GM18507 (cell line): ENCODE results near the gene UBE2L6.
"Not testable (repeated sequence)": the region's sequence is repeated elsewhere in the genome, so short reads cannot be mapped to it uniquely, and the experiment has no call there.

Experiments used
- DNase-seq: peaks from one replicate; pipeline ENCODE4 v3.0.0; 2011; ENCODE audit warnings: low read depth; ENCODE audit not compliant: insufficient read length; ENCODE audit errors: extremely low spot score
- FAIRE-seq: peaks from 2 replicates; lab custom pipeline; 2011; peaks lifted over from hg19 to GRCh38; lab: Jason Lieb, UNC

UBE2L6 gene

GRCh38 chr11:57536947-57537619, 30.4 kb downstream of the UBE2L6 start, which contains the start of gene SMTNL1:
Gene SMTNL1, plus strand, starts transcription at chr11:57537595. Its CDS starts 5,048 bp downstream, at chr11:57542643.
- DNase-seq = no peak
- FAIRE-seq = no peak

GRCh38 chr11:57534449-57534848, 33.0 kb downstream of the UBE2L6 start:
- FAIRE-seq, DNase-seq: not testable (repeated sequence)

- DNase-seq (peak; percentile 87), FAIRE-seq (peak; percentile 95)
Observed at GRCh38 chr11:57530596-57531507, 36.6 kb downstream of the UBE2L6 start, which contains the start of gene TIMM10. Gene TIMM10, minus strand, starts transcription at chr11:57530754. Its CDS starts 565 bp downstream, at chr11:57530189.

GRCh38 chr11:57530215-57530595, 37.3 kb downstream of the UBE2L6 start:
- no peak for DNase-seq
- FAIRE-seq = no peak

GRCh38 chr11:57529012-57529411, 38.5 kb downstream of the UBE2L6 start:
- DNase-seq (no peak), FAIRE-seq (no peak)

GRCh38 chr11:57527056-57527631, 40.3 kb downstream of the UBE2L6 start:
- peak; percentile 78 for FAIRE-seq
- no peak for DNase-seq

- DNase-seq (no peak), FAIRE-seq (no peak)
Observed at GRCh38 chr11:57523419-57523818, 44.1 kb downstream of the UBE2L6 start.

GRCh38 chr11:57521116-57521515, 46.4 kb downstream of the UBE2L6 start:
- FAIRE-seq (no peak), DNase-seq (no peak)

GRCh38 chr11:57516061-57516443, 51.4 kb downstream of the UBE2L6 start:
- FAIRE-seq (no peak), DNase-seq (no peak)

GRCh38 chr11:57515332-57516060, 52.0 kb downstream of the UBE2L6 start, which contains the start of gene SLC43A1:
Gene SLC43A1, minus strand, starts transcription at chr11:57515702. Its CDS starts 1,591 bp downstream, at chr11:57514111.
- FAIRE-seq = peak; percentile 50
- no peak for DNase-seq

GRCh38 chr11:57514538-57515331, 52.7 kb downstream of the UBE2L6 start:
- DNase-seq = no peak
- peak; percentile 18 for FAIRE-seq

- FAIRE-seq (peak; percentile 24), DNase-seq (no peak)
Observed at GRCh38 chr11:57513911-57514537, 53.4 kb downstream of the UBE2L6 start.

- no peak for DNase-seq
- FAIRE-seq = no peak
Observed at GRCh38 chr11:57513452-57513795, 54.0 kb downstream of the UBE2L6 start.

- FAIRE-seq (no peak), DNase-seq (no peak)
Observed at GRCh38 chr11:57512646-57513451, 54.6 kb downstream of the UBE2L6 start.

GRCh38 chr11:57511741-57512430, 55.6 kb downstream of the UBE2L6 start:
- no peak for DNase-seq
- no peak for FAIRE-seq

- no peak for FAIRE-seq
- no peak for DNase-seq
Observed at GRCh38 chr11:57508341-57509170, 58.9 kb downstream of the UBE2L6 start.
